GM21737 (cell line): ENCODE data around the gene BRI3.
"Not testable (repeated sequence)": the region's sequence is repeated elsewhere in the genome, so short reads cannot be mapped to it uniquely, and the experiment has no call there.

Experiments
- ATAC-seq: cut with Tn5 transposase; IDR thresholded peaks from one replicate; pipeline ENCODE4 v1.9.1; 2021; ENCODE audit warnings: mild to moderate bottlenecking, moderate library complexity; ENCODE audit not compliant: unreplicated experiment

The BRI3 gene

DNA sequence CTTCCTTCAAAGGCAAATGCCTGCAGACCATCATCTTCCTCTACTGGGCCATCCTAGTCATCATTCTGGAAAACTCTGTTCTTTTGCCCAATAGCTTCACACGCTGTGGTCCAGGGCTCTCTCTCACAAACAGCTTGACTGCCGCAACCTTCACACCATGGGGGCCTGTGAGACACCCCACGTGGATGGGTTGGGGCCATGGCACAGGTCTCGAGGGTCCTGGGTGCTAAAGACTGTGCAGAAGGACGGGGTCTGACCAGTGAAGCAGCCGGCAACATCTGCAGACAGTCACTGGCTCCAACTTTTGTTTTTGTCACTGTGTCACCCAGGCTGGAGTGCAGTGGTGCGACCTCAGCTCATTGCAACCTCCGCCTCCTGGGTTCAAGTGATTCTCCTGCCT, 28.1 kb downstream of the BRI3 start:
- ATAC-seq: no peak

DNA sequence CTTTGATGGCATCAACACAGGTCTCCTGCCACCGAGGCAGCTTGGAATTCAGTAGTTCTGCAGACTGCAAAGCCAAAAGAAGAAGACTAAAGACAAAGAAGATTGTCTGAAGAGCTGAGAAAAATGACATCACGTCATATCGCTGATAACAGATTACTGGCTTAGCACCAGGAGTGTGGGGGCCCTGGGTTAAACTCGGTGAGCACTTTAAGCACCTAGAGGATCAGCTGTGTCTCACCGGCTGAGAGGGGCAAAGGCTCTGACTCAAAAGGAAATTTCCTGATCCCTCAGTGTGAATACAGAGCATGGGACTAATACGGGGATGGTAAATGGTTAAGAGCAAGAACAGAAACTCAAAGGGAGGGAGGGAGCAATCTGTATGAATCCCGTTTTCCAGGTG, 30.7 kb downstream of the BRI3 start:
- ATAC-seq: no peak

DNA sequence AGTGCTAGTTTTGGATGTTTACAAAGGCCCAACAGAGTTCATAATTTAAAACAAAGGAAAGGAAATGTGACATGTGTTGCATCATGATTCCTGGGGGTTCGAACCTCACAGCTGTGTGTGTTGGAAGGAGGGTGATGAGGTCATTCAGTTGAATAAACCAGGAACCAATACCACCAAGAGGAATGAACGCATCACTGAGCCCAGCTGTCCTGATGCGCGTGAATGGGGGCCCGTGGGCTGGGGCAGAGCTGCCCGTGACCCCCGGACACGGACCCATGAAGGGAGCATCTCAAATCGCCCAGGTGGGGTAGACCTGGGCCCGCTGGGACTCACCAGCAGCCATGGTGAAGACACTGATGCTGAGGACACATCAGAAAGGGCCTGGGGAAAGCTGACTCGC, 33.0 kb downstream of the BRI3 start:
- ATAC-seq: peak; percentile 58

DNA sequence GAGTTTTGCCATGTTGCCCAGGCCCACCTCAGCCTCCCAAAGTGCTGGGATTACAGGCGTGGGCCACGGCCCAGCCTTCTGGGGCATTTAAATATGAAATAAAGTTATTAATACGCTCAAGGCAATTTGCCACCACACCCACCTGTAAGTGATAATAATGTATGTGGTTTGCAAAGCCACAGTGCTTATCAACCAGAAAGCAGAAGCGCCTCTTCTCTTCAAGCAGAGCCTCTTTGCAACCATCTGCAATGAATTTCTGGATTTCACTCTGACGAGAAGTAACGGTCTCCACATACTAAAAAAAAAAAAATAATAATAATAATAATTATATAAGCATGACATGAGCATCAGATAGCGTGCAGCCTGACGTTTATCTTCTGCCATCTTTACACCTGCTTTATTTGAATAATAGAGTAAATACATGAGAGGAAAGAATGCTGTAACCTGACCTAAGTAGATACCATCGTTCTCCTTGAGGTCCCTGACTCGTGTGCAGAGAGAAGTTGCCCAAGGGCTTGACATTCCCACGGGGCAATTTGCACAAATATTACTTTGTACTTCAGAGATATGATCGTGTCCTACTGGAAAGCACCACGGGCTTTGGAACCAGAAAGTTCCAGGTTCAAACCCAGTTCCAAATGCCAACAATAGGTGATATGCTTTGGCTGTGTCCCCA, 34.0 kb downstream of the BRI3 start:
- peak; percentile 53 for ATAC-seq

DNA sequence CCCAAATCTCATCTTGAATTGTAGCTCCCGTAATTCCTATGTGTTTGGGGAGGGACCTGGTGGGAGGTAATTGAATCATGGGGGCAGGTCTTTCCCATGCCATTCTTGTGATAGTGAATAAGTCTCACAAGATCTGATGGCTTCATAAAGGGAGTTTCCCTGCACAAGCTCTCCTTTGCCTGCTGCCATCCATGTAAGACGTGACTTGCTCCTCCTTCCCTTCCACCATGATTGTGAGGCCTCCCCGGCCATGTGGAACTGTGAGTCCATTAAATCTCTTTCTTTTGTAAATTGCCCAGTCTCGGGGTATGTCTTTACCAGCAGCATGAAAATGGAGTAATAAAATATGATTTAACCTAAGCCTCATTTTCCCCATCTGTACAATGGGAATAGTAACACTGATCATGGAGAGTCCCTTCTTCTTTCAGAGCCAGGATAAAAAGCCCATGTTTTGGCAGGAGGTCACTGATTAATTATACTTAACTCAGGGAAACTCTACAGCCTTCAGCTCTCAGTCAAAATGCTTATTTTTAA, 34.6 kb downstream of the BRI3 start:
- ATAC-seq: not testable (repeated sequence)

DNA sequence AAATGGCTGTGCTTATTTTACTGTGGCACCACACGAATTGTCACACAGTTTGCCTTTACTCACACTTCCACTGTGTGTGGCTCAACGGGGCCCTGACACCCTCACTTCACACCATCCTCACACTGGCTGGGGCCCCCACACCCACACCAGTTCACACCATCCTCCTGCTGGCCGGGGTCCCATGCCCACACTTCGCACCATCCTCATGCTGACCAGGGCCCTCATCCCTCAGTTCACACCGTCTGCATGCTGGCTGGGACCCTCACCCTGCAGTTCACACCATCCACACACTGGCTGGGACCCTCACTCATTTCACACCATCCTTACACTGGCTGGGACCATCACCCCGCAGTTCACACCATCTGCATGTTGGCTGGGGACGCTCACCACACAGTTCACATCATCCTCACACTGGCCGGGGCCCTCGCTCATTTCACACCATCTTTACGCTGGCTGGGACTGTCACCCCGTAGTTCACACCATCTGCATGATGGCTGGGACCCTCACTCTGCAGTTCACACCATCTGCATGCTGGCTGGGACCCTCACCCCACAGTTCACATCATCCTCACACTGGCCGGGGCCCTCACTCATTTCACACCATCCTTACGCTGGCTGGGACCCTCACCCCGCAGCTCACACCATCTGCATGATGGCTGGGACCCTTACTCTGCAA, 36.0 kb downstream of the BRI3 start:
- no peak for ATAC-seq

DNA sequence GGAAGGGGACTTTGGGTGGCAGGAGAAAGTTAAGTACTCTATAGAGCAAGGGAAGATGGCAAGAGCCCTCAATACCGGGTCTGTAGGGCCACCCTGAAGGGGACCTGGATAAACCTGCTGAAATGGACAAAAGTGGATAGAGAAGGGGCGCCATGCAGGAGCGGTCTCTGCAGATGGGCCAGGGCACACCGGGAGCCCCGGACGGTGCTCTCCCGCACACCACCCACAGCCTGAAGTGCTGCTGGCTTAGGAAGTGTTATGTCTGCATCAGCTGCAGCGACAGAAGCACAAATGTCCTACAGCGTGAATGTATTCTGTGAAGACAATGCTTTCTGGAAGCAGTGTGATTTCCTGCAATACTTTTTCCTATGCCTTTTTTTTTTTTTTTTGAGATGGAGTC, 37.7 kb downstream of the BRI3 start:
- no peak for ATAC-seq

DNA sequence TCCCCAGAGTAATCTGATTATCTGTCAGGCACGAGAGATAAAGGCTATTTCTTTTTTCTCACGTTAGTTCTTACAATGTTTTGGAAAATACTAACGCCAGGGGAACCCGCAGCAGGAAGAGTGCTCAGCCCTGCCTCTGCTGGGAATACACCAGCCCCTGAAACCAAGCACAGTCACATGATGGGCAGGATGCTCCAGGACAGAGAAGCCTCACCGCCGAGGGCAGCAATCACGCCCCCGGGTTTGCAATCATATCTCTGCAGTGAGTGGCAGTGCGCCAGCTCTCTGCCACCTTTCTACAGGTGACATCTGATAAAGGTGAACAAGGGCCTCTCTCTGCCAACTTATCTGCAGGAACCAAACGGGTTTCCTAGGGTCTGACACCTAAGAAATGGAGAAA, 39.8 kb downstream of the BRI3 start:
- no peak for ATAC-seq

DNA sequence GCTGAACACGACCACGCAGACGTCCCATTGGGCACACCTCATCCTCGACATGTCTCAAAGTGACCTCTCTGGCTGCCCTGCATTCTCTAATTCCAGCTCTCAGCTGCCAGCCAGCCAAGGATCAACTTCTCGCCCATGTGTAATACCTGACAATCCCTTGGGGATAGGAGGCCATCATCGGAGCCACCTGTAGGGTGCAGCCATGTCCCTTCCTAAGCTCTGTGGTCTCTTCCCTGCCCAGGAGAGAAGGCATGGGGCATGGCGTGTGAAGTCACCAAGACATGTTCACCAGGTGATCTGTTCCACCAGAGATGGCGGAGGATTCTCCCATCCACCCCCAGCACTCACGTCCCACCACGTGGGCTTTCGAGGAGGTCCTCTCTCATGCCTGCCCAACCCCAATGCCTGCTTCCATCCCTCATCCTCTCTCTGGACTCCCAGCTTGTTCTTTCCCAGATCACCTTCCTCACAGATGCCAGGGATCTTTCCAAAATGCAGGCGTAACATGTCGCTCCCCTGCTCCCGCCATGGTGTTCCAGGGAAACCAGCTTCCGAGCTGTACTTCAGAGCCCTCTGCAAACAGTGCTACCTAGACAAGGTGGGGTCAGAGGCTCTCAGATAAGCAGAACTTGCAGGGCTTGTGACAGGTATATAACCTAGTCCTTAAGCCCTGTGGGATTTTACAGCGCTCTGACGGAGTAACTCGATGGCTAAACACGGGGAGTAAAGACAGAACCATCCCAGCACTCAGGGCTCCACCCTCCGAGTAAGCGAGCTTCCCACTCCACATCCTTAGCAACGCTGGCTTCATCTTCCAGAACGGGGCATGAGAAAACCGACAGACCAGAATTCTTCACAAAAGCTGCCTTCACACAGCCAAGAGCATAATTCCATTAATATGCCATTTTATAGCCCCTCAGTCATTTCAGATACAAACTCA, 41.1 kb downstream of the BRI3 start:
- no peak for ATAC-seq

DNA sequence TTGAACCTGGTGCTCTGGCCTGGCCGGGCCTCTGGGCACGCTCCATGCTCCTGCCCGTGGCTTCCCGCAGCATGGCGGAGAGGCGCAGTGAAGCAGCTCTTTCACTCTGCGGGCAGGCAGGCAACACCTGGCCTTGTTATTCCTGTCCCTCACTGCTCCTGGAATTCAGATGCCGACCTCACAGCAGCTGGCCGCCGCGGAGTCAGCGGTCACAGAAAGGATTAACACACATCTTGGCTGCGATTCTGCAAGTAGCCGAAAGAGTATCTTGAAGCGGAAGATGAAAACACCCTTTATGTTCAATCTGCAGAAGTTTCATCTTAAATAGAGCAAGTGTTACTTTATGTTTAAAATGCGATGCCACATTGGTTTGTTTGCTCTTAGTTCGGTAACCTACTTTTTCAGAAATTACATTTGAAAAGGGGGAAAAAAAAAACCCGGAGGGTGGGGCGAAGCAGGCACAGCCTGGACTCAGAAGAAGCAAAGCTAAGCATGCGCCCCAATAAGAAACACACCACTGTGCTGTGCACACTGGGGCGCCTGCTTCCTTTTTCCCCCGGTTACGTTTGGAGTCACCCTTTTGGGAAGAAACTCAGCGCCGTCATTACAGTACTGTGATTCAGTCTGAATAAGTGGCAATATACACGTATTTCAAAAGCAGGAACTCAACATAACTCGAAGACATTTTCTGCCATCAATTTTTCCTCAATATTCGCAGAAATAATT, 42.3 kb downstream of the BRI3 start:
- no peak for ATAC-seq

DNA sequence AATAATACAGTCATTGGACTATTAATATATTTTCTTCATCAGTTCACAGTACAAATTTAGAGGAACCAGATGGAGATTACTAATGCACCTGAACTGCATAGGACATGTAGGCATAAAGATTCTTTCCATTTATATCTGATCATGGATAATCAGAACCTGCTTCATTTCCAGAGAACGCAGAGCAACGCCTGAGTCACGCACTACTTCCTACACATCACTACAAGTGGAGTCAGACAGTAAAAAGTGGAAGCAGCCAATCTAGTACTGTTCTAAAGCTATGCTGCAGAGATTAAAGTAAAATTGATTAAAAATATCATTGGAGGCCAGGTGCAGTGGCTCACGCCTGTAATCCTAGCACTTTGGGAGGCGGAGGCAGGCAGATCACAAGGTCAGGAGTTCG, 43.3 kb downstream of the BRI3 start:
- no peak for ATAC-seq

DNA sequence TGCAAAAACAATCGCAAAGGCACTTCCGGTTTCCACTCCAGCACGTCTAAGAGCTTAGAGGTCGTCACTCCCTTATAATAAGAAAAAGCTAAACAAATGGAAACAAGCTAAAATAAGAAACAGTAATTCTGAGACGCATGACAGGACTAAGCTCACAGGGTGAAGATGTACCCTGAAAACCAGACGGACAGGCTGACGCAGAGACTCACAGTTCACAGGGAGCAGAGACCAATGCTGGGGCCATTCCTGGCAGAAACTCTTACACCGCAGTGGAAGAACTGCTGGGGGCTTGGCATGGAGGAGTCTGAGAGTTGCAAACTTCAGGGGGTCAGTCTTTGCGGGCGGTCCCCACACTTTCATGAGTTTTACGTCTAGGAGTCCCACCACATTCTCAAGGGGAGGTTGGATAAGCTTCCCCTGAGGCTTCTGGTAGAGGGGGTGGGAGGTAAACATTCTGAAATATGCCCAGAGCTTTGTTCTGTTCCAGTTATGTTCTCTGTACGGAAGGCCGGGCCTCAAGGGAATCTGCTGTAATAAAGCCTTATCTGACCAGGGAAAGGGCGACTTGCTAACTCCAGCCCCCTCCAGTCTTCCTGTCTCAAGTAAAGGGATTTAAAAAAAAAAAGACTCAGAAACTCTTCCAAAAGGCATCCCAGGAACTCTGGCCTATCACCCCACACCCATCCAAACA, 47.8 kb downstream of the BRI3 start:
- ATAC-seq: no peak

DNA sequence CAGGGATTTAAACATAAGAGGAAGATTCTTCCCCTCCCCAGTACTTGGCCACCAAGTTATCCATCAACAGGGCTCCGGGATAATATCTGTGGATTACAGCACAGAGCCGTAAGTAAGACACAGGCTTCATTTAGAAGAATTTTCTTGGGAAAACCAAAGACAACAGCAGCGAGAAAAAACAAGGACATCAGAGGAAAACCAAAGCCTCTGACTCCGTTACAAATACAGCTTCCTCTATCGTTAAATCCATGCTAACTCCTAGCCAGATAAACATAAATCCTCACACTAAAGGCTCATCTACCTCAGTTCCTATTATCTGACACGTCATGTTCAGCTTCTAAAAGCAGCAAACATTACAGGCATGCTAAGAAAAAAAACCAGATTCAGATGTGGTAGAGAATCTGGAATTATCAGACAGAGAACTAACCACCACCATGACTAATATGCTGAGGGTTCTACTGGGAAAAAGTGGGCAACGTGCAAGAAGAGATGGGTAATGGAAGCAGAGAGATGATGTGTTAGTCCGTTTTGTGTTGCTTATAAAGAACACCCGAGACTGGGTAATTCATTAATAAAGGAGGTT, 48.4 kb downstream of the BRI3 start:
- no peak for ATAC-seq

DNA sequence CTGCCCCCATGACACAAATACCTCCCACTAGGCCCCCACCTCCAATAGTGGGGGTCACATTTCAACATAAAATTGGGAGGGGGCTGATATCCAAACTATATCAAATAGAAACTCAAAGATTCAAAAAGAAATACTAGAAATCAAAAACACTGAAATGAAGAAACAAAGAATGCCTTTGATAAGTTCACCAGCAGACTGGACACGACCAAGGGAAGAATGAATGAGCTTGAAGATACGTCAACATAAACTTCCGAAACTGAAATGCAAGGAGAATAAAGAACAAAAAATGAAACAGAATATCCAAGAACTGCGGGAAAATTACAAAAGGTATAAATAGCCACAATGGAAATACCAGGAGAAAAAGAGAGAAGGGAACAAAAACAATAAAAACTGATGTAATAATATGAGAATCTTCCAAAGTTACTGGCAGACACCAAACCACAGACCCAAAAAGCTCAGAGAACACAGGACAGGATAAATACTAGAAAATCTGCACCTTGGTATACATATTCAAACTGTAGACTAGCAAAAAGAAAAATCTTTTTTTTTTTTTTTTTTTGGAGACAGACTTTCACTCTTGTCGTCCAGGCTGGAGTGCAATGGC, 49.5 kb downstream of the BRI3 start:
- no peak for ATAC-seq

DNA sequence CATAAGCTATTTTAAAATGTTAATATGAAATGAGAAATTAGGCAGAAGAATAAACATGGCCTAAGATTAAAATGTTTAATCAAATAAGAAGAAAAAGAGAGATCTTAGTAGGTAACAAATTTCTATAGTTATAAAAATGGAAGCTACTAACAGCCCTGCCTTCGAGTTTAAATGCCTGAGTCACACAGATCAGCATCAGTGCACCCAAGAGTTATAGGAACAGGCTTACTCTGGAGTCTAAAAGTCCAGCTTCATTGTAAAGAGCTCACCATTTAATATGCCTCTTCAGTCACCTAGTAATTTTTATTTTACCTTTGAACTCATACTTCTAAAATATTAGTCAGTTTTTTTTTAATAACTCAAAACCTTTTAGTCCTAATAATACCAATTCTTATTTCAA, 52.6 kb downstream of the BRI3 start:
- no peak for ATAC-seq

DNA sequence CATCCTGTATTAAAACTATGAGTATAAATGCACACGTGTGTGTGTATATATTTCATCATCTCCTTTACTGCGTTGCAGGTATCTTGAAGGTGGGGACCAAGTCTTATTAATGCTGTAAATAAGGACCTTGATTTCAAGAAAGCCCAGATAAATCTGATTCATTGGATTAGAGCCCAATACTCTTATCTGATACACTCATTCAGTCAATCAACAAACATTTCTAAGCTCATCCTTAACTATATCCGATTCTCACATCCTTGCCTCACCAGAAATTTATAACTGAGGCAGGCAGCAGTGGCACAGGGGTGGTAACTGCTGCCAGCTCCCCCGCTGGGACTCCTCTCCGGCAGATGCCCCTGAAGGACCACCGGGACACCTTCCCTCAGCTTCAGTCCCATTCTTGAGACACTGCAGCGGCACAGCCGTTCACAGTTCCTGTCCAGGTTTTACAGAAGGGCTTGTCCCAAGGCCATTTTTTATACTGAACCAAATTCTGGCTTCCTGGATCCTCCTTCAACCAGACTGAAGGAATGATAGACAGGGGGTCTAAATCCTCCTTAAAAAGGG, 54.0 kb downstream of the BRI3 start:
- no peak for ATAC-seq

DNA sequence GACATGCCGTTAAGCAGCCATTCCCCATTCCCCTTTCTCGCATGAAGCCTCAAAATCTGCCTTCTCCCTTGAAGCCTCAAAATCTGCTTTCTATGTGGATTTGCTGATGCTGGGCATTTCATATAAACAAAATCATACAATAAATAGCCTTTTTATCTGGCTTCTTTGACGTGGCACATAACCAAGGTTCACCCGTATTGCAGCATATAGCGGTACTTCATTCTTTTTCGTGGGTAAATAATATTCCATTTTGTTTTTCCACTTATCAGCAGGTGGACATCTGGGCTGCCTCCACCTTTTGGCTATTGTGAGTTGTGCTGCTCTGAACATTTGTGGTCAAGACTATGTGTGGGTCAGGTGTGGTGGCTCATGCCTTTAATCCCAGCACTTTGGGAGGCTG, 57.0 kb downstream of the BRI3 start:
- ATAC-seq: no peak

DNA sequence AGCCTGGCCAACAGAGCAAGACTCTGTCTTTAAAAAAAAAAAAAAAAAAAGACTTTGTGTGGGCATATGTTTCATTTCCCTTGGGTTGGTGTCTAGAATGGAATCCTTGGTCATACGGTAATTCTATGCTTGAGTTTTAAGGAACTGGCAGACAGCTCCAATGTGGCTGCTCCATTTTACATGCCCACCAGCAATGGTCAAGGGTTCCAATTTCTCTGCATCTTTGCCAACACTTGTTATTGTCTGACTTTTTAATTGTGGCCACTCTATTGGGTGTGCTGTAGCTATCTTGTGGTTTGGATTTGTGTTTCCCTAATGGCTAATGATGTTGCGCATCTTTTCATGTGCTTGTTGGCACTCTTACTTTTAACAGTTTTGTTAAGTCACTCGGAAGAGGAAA, 57.6 kb downstream of the BRI3 start:
- no peak for ATAC-seq

DNA sequence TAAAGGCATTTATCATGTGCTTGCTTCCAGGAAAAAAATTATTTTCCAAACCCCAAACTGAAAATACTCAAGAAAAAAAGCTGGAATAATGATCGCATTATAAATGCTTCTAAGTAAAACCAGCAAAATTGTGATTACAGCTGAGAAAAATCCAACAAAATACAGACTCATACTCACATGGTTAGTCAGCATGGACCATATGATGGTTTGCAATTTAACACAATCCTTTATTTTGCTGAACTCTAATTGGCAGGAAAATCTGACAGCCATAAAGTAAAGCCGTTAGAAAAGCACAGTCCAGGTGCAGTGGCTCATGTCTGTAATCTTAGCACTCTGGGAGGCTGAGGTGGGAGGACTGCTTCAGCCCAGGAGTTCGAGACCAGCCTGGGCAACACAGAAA, 59.6 kb downstream of the BRI3 start:
- ATAC-seq: no peak
